ENCODE data around the gene REV1. TPM values are rescaled to one million over a fixed set of nuclear protein-coding genes. Genes with fewer than 3 reads are reported as not detected.

Gene REV1
- total RNA-seq, 1 experiment from 2014 or later = 39.6 TPM

GRCh38 chr2:99451280-99451679 lies 38.5 kb downstream of the REV1 start:
- Histone ChIP-seq H3K4me3 (ENCODE audit: low read depth, low read length) (no peak overlapping the region), H3K4me1 (peaks cover 2% of the 10 kb centered on the region; the same call in 1 of the 2 replicates), H3K27me3 (replicated peaks; ENCODE audit: control insufficient read depth, insufficient read depth, low read length) (no peaks in the 10 kb centered on the region), H3K36me3 (ENCODE audit: control insufficient read depth, insufficient read depth, low read length) (no peaks in the 10 kb centered on the region), H3K9me3 (0 out of 2 replicates have a peak, but pooled peaks cover 2% of the 10 kb centered on the region)
- TF ChIP-seq, protein P1, sequence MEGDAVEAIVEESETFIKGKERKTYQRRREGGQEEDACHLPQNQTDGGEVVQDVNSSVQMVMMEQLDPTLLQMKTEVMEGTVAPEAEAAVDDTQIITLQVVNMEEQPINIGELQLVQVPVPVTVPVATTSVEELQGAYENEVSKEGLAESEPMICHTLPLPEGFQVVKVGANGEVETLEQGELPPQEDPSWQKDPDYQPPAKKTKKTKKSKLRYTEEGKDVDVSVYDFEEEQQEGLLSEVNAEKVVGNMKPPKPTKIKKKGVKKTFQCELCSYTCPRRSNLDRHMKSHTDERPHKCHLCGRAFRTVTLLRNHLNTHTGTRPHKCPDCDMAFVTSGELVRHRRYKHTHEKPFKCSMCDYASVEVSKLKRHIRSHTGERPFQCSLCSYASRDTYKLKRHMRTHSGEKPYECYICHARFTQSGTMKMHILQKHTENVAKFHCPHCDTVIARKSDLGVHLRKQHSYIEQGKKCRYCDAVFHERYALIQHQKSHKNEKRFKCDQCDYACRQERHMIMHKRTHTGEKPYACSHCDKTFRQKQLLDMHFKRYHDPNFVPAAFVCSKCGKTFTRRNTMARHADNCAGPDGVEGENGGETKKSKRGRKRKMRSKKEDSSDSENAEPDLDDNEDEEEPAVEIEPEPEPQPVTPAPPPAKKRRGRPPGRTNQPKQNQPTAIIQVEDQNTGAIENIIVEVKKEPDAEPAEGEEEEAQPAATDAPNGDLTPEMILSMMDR (IDR thresholded peaks at IDR 0.05; ENCODE audit: insufficient read depth in 1 of 2, low read depth in 1 of 2, low read length in 1 of 2, severe bottlenecking in 1 of 2, unreplicated experiment in 1 of 2) = no peak
- CTCF ChIA-PET = interaction anchor here (0.6 kb wide), 1 partner anchor 604 kb away, joined by 5 read pairs; no protein-coding TSS in a partner anchor
- no peak for DNase-seq
- intact Hi-C loops (cut with micrococcal nuclease; ENCODE audit: unreplicated experiment) = no loop called here
- H3K4me1 Mint-ChIP-seq (ENCODE audit: low read depth, unreplicated experiment) = no peaks in the 10 kb centered on the region
- no peak overlapping the region for H3K27ac Mint-ChIP-seq (ENCODE audit: unreplicated experiment)
- no peaks in the 10 kb centered on the region for H3K27me3 Mint-ChIP-seq (ENCODE audit: insufficient read depth, unreplicated experiment)
- no peak overlapping the region for H3K4me3 Mint-ChIP-seq (ENCODE audit: unreplicated experiment)
- no peaks in the 10 kb centered on the region for H3K9me3 Mint-ChIP-seq (ENCODE audit: unreplicated experiment)
- H3K36me3 Mint-ChIP-seq (ENCODE audit: insufficient read depth, unreplicated experiment) = peaks cover 44% of the 10 kb centered on the region
- POLR2A ChIA-PET = no interaction called here
- no TSS peak for BruUV-seq (replicated peaks)

DNA sequence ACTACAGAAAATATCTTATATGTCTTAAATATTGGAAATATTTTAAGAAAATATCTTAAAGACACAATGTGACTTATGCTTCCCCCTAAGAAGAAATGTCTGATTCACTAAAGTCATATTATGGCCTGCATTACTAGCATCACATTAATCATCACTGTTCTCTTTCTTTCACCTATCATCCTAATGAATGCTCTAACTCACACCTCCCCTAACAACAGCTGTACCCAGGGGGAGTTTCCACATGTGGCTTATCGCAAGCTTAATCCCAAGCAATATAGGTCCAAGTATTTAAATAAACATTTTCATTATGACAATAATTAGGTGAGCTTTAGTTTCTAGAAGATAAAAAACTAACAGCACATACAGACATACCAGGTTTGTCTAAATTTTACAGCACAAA lies 39.6 kb downstream of the REV1 start:
- TF ChIP-seq, protein P1 (IDR thresholded peaks at IDR 0.05; ENCODE audit: insufficient read depth in 1 of 2, low read depth in 1 of 2, low read length in 1 of 2, severe bottlenecking in 1 of 2, unreplicated experiment in 1 of 2) = no peak
- Mint-ChIP-seq H3K4me1 (ENCODE audit: low read depth, unreplicated experiment) (no peaks in the 10 kb centered on the region), H3K27ac (ENCODE audit: unreplicated experiment) (no peak overlapping the region), H3K27me3 (ENCODE audit: insufficient read depth, unreplicated experiment) (no peaks in the 10 kb centered on the region), H3K36me3 (ENCODE audit: insufficient read depth, unreplicated experiment) (peaks cover 38% of the 10 kb centered on the region), H3K9me3 (ENCODE audit: unreplicated experiment) (no peaks in the 10 kb centered on the region), H3K4me3 (ENCODE audit: unreplicated experiment) (no peak overlapping the region)
- CTCF ChIA-PET = no interaction called here
- H3K27me3 ChIP-seq (replicated peaks; ENCODE audit: control insufficient read depth, insufficient read depth, low read length) = no peaks in the 10 kb centered on the region
- POLR2A ChIA-PET = interaction anchor here (0.6 kb wide), 1 partner anchor 87 kb away, joined by 3 read pairs; no protein-coding TSS in a partner anchor
- H3K36me3 ChIP-seq (ENCODE audit: control insufficient read depth, insufficient read depth, low read length) = no peaks in the 10 kb centered on the region
- H3K9me3 ChIP-seq = 0 out of 2 replicates have a peak, but pooled peaks cover 2% of the 10 kb centered on the region
- intact Hi-C loops (cut with micrococcal nuclease; ENCODE audit: unreplicated experiment) = no loop called here
- DNase-seq = no peak
- BruUV-seq (replicated peaks) = no TSS peak
- H3K4me1 ChIP-seq = no peaks in the 10 kb centered on the region
- H3K4me3 ChIP-seq (ENCODE audit: low read depth, low read length) = no peak overlapping the region

- peaks cover 42% of the 10 kb centered on the region for H3K36me3 Mint-ChIP-seq (ENCODE audit: insufficient read depth, unreplicated experiment)
- no peak overlapping the region for H3K27ac Mint-ChIP-seq (ENCODE audit: unreplicated experiment)
- ChIA-PET POLR2A (no interaction called here), CTCF (no interaction called here)
- TF ChIP-seq, protein P1 (IDR thresholded peaks at IDR 0.05; ENCODE audit: insufficient read depth in 1 of 2, low read depth in 1 of 2, low read length in 1 of 2, severe bottlenecking in 1 of 2, unreplicated experiment in 1 of 2) = no peak
- H3K4me1 ChIP-seq = no peaks in the 10 kb centered on the region
- H3K4me3 Mint-ChIP-seq (ENCODE audit: unreplicated experiment) = no peak overlapping the region
- DNase-seq = no peak
- H3K27me3 ChIP-seq (replicated peaks; ENCODE audit: control insufficient read depth, insufficient read depth, low read length) = no peaks in the 10 kb centered on the region
- H3K9me3 Mint-ChIP-seq (ENCODE audit: unreplicated experiment) = no peaks in the 10 kb centered on the region
- no TSS peak for BruUV-seq (replicated peaks)
- no peak overlapping the region for H3K4me3 ChIP-seq (ENCODE audit: low read depth, low read length)
- H3K36me3 ChIP-seq (ENCODE audit: control insufficient read depth, insufficient read depth, low read length) = no peaks in the 10 kb centered on the region
- H3K4me1 Mint-ChIP-seq (ENCODE audit: low read depth, unreplicated experiment) = no peaks in the 10 kb centered on the region
- 0 out of 2 replicates have a peak, but pooled peaks cover 2% of the 10 kb centered on the region for H3K9me3 ChIP-seq
- no peaks in the 10 kb centered on the region for H3K27me3 Mint-ChIP-seq (ENCODE audit: insufficient read depth, unreplicated experiment)
- intact Hi-C loops (cut with micrococcal nuclease; ENCODE audit: unreplicated experiment) = no loop called here
Observed at GRCh38 chr2:99448556-99448955, 41.3 kb downstream of the REV1 start.

All from Caco-2 (cell line).